HK-2 (cell line): ENCODE measurements around the gene LRPAP1.
"Not testable (repeated sequence)": the region's sequence is repeated elsewhere in the genome, so short reads cannot be mapped to it uniquely, and the experiment has no call there.

Source experiments
- DNase-seq: peaks from one replicate; pipeline ENCODE4 v3.0.0-alpha.2; 2018; ENCODE audit not compliant: unreplicated experiment

Gene LRPAP1

DNA sequence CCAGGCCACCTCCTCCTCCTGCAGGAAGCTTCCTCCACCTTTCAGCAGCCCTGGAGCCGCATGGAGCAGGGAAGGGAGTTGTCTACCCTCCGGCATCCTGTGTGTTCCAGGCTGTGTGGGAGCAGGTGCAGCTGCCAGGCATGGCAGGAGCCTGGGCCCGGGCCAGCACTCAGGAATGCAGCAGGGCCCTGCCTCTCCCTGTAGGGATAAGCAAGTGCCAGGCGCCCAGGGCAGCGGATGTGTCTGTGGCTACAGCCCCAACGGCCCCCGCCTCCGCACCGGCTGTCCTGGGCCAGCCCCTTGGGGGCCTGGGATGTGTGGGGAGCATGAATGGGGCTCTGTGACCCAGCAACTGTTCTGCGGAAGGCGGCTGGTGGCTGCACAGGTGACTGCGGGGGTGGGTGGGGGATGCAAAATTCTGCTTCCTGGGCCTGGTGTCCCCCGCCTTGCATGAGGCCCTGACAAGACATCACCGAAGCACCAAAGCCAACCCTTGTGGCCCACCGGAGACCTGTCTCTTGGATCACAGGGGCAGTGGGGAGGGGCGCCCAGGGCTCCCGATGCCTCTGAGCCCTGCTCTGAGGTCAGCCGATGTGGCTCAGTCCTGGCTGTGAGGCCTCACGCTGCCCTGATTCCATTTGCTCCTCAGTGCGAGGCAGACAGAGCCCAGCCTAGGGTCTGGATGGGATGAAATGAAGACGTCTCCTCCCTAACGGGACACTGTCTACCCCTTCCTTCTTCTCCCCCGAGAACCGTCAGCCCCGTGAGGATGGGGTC, 70.5 kb downstream of the LRPAP1 start:
- DNase-seq, result no peak

- no peak for DNase-seq
These were observed 71.3 kb downstream of the LRPAP1 start for GRCh38 chr4:3460926-3461325.

DNA sequence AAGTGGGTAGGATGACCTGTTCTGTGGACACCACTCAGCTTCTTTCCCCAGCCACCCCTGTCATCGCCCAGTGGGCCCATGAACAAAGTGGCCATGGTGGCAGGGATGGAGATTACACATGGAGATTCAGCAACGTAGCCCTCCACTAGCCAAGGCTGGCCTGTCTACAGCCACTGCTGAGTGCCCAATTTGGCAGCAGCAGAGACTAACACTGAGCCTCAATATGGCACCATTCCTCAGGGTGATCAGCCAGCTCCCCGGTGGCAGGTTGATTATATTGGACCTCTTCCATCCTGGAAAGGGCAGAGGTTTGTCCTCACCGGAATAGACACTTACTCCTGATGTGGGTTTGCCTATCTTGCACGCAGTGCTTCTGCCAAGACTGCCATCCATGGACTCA, 73.1 kb downstream of the LRPAP1 start:
- not testable (repeated sequence) for DNase-seq

- DNase-seq, result no peak
These were observed 73.9 kb downstream of the LRPAP1 start for GRCh38 chr4:3458371-3458770.

DNA sequence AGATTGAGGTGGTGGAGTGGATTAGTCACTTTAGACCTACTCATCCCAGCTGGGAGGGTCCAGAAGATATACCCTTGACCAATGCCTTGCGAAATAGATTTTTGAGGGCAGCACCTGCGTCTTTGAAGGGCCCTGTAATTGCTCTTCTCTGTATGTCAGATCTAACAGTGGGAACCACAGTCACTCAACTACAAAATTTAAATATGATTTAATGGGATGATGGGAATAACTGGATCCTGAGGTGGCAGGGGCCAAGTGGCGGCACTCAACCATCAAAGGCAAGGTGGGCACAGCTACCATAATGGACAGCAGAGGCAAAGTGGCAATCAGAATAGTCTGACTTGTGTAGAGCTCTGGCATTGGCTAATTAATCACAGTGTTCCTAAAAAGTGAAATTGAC, 76.6 kb downstream of the LRPAP1 start:
- not testable (repeated sequence) for DNase-seq
